AG09319 (cell line): ENCODE measurements around the gene EYS.
"Not testable (repeated sequence)": the region's sequence is repeated elsewhere in the genome, so short reads cannot be mapped to it uniquely, and the experiment has no call there.

Experiments used
- DNase-seq: peaks from one replicate; pipeline ENCODE4 v3.0.0-alpha.2; 2010; ENCODE audit warnings: low read depth; ENCODE audit errors: extremely low read depth
- TF ChIP-seq, protein P1 (sequence below): IDR thresholded peaks from 2 replicates; pipeline ENCODE4 v1.5.1; 2011; ENCODE audit warnings: low read depth, mild to moderate bottlenecking, inconsistent platforms, low read length, moderate library complexity

The EYS gene

DNA sequence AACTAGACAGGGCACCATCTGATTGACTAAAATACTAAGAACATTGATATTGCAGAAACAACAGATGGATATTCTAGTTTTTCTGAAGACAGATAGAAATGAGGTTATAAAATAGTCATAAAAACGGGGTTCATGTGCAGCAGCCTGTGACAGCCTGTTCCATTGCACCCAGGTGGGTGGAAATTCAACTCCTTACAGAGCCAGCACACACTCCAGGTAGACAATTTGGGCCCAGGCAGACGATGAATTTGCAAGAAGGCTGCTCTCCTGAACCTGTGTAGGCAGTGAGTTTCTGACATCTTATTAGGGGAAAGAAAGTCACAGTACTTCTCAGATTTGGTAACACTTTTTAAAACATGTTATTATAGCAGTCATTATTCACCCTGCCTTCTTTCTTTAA lies 1657.3 kb downstream of the EYS start:
- TF ChIP-seq, protein P1, sequence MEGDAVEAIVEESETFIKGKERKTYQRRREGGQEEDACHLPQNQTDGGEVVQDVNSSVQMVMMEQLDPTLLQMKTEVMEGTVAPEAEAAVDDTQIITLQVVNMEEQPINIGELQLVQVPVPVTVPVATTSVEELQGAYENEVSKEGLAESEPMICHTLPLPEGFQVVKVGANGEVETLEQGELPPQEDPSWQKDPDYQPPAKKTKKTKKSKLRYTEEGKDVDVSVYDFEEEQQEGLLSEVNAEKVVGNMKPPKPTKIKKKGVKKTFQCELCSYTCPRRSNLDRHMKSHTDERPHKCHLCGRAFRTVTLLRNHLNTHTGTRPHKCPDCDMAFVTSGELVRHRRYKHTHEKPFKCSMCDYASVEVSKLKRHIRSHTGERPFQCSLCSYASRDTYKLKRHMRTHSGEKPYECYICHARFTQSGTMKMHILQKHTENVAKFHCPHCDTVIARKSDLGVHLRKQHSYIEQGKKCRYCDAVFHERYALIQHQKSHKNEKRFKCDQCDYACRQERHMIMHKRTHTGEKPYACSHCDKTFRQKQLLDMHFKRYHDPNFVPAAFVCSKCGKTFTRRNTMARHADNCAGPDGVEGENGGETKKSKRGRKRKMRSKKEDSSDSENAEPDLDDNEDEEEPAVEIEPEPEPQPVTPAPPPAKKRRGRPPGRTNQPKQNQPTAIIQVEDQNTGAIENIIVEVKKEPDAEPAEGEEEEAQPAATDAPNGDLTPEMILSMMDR = no peak
- DNase-seq = no peak

DNA sequence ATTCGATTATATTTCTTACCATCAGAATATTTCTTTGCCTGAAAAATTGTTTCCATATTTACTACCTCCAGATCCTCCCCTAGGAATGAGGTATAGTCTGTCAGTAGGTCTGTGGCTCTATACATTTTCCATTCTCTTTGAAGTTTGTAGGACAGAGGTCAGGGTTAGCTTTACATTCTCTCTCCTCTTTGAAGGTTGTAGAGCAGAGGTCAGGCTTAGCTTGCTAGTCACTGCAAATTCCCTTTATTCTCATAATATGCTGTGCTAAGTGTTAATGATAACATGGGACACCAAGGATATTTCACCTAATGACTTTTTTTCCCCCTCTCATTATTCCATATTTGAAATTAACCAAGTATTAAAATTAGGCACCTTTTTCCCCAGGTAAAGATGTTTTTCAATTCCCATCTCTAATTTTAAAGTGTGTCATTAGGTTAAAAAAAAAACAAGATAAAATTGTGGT lies 1660.2 kb downstream of the EYS start:
- TF ChIP-seq, protein P1 = no peak

DNA sequence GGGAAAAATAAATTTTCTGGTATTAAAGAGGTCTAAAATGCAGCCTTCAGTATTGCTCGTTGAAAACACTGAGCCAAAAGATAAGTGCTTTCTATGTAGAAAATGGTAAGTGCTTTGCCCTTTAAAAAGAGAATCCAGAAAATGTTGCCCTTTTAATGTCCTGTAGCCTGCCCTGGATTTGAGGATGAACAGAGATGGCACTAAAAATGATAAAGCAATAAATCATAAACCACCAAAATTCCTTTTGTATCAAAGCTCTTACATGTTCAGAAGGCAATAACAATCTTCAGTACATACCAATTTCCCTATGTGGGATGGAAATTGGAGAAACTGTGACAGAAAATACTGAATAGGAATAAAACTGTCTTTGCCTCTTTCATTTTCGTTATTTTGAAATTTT lies 1665.7 kb downstream of the EYS start:
- no peak for DNase-seq
- TF ChIP-seq, protein P1 = no peak

More for the DNA sequence above, 1660.2 kb downstream of the EYS start:
- no peak for DNase-seq

DNA sequence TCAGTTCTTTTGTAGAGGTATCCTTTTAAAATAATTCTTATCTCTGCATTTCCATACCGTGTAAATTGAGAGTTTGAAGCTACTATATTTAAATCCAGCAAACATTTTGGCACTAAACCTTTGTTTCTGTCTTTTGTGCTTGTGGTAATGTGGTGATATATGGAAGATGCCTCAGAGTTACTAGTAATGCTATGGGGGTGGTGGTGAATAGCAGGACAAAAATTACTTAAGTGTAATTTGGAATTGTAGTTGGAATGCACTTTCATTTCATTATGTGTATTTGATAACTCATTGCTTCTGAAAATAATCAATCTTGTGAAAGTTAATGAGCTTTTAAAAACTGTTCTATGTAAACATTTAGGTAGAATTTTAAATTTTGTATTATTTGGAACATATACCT lies 1666.9 kb downstream of the EYS start:
- TF ChIP-seq, protein P1 = no peak
- DNase-seq = no peak

DNA sequence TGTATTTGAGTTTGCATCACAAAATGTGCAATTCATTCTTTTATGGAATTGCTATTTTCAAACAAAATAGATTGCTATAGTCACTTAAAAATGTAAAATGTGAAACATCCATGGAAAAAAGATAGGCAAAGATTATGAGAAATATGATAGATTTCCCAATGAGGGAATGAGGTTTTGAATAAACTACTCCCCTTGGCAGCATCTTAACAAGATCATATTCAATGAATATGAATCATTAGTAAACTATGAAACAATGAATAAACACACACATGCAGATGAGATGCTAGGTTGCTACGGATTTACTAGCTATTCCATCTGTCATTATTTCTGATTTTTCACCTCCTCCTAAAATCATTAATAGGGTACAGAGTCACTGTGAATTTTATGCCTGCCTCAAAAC lies 1669.6 kb downstream of the EYS start:
- TF ChIP-seq, protein P1 = no peak
- DNase-seq = no peak

DNA sequence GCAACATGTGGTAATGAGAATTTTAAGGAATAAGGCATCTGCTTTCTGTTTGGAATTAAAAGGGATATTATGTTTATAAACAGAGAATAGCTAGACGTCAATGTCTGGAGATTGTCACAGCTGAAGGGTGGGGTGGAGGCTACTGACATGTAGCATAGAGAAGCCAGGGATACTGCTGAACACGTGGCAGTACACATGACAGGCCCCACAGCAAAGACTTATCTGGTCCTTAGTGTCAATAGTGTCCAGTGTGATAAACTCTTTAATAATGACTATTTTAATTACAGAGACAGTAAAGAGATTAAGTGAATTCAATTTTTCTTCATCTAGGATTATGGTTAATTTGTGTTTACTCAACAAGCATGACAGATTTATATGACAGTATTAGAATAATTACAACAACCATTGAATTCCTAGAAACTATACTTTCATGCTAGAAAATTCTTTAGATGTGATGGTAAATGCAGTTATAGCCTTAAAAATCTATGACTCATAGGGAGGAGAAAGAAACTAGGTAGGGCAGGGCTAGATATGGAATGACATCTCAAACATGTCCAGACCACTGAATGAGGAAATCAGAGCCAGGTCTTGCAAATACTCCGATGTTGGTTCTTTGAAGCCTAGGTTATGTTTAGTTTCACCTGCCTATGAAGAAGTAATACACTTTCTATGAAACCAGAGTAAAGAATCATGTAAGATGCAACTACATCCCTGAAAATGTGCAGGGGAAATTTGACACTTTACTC lies 1671.9 kb downstream of the EYS start:
- DNase-seq = no peak
- TF ChIP-seq, protein P1 = no peak

DNA sequence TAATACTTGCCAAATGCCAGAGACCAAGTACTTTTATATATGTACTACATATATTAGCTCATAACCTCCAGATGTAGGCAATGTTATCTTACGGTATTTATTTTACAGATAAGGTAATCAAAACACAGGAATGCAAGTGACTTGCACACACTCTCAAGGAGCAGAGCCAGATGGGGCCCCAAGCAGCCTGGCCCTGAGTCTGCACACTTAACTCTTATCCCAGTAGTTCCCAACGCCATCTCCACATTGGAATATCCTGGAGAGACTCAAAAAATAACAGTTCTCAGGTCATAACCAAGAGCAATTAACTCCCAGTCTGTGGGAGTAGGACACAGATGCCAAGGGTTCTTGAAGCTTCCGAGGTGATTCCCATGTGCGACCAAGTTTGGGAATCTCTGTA lies 1672.7 kb downstream of the EYS start:
- TF ChIP-seq, protein P1 = no peak

DNA sequence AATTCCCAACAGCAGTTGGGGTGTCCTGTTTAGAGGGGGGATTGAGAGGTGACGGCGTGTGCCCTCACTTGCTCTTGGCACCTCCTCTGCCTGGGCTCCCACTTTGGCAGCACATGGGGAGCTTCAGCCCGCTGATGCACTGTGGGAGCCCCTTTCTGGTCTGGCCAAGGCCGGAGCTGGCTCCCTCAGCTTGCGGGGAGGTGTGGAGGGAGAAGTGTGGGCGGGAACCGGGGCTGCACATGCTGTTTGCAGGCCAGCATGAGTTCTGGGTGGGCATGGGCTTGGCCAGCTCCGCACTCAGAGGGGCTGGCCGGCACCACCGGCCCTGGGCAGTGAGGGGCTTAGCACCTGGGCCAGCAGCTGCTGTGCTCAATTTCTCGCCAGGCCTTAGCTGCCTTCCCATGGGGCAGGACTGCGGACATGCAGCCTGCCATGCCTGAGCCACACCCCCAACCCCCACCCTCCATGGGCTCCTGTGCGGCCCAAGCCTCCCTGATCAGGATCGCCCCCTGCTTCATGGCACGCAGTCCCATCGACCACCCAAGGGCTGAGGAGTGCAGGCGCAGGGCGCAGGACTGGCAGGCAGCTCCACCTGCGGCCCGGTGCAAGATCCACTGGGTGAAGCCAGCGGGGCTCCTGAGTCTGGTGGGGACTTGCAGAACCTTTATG lies 1675.9 kb downstream of the EYS start:
- not testable (repeated sequence) for DNase-seq

More for the DNA sequence above, 1672.7 kb downstream of the EYS start:
- no peak for DNase-seq
